Measurements from ENCODE around the gene SPPL3.

The SPPL3 gene

GRCh38 chr12:120930032-120930431 is 25.9 kb upstream of the SPPL3 start:
- DNase-seq, result no peak
- H3K4me1 Mint-ChIP-seq, result no peaks in the 10 kb centered on the region

DNA sequence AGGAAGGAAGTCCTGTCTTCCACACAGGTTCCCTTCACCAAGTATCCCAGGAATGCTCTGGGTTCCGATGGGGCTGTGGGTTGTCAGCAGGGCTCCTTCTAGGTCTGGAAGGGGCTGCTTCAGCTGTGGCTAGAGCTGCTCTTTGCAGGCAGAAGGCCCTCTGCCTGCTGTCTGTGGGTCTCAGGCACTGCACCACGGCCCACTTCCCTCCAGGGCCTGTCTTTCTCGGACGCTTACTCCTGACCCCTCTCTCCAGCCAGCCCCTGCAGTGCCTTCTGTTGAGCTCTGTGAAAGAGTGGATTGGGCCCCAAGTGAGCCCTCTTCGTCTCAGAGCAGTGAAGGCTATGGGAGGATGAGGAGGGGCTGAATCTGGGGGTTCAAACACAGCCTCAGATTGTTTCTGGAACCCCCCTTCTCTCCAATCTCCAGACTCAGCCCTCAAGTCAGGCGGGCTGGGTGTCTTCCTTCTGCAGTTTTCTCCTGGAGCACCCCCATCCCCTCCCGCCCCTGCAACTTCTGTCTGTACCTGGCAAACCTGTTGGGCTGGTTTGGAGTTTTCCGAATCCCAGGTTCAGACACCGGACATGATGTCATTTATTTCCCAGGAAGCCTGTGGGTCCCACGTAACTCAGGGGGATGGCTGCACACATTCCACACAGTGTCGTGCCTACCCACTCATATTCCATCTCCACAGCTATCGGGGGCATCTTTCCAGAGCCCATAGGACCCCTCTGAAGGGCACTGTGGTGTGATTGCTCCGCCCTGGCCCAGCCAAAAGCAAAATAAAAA is 24.9 kb upstream of the SPPL3 start:
- no peak for DNase-seq
- Mint-ChIP-seq H3K27ac (no peak overlapping the region), H3K4me3 (no peak overlapping the region), H3K9me3 (no peaks in the 10 kb centered on the region), H3K4me1 (no peaks in the 10 kb centered on the region), H3K27me3 (no peaks in the 10 kb centered on the region)
- no peak for ATAC-seq

More at GRCh38 chr12:120930032-120930431, 25.9 kb upstream of the SPPL3 start:
- Mint-ChIP-seq H3K27ac (no peak overlapping the region), H3K4me3 (no peak overlapping the region), H3K27me3 (no peaks in the 10 kb centered on the region), H3K9me3 (no peaks in the 10 kb centered on the region)
- no peak for ATAC-seq

DNA sequence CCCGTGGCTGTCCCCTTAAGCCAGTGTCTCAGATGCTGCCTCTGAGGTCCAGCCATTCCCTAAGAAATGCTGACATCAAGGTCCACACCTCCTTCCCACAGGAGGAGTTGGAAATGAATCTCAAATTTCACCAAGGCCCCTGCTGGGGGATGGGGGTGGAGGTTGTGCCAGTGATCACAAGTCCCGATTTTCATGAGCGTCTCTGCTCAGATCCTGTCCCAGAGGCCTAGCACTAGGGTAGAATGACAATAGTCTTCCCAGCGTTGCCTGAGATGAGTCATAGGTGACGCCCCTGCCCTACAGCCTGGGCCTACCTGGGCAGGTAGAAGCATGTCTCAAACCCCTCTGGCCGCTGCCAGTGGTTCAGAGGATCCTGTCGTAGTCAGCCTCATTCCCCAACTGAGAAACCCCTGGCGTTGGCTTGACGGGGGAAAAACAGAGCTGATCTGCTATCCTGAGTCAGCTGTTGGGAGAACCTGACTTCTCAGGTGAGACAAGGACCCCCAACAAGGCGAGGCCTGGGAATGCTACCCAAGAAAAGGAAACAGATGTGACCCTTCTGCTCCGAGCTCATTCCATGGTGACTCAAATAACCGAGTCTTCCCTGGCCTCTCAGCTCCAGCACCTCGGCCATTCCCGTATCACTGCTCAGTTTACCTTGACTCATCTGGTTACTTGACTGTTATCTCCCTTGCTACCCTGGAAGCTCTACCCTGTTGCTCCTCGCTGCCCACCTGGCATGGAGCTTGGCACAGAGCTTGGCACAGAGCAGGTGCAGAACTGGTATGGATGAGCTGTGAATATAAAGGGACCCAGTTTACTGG is 21.8 kb upstream of the SPPL3 start:
- Mint-ChIP-seq H3K9me3 (no peaks in the 10 kb centered on the region), H3K27me3 (no peaks in the 10 kb centered on the region), H3K27ac (no peak overlapping the region), H3K4me1 (no peaks in the 10 kb centered on the region), H3K4me3 (no peak overlapping the region)
- ATAC-seq (no peak), DNase-seq (no peak)

GRCh38 chr12:120922279-120922678 is 18.1 kb upstream of the SPPL3 start:
- H3K27ac Mint-ChIP-seq, result no peak overlapping the region
- DNase-seq, result no peak
- ATAC-seq, result no peak
- no peak overlapping the region for H3K4me3 Mint-ChIP-seq
- H3K4me1 Mint-ChIP-seq, result no peaks in the 10 kb centered on the region
- peaks cover 0 to 7% of the 10 kb centered on the region in 2 donors for H3K9me3 Mint-ChIP-seq
- no peaks in the 10 kb centered on the region for H3K27me3 Mint-ChIP-seq

- Mint-ChIP-seq H3K4me1 (no peaks in the 10 kb centered on the region), H3K27ac (no peak overlapping the region), H3K4me3 (no peak overlapping the region)
Observed at GRCh38 chr12:120921637-120922036, 17.5 kb upstream of the SPPL3 start.

GRCh38 chr12:120920178-120920577 is 16.0 kb upstream of the SPPL3 start:
- Mint-ChIP-seq H3K4me3 (no peak overlapping the region), H3K9me3 (peaks cover 0 to 13% of the 10 kb centered on the region in 2 donors), H3K27ac (no peak overlapping the region), H3K4me1 (no peaks in the 10 kb centered on the region), H3K27me3 (no peaks in the 10 kb centered on the region)
- DNase-seq, result no peak
- no peak for ATAC-seq

More at GRCh38 chr12:120921637-120922036, 17.5 kb upstream of the SPPL3 start:
- ATAC-seq, result no peak
- no peak for DNase-seq
- Mint-ChIP-seq H3K9me3 (peaks cover 0 to 11% of the 10 kb centered on the region in 2 donors), H3K27me3 (no peaks in the 10 kb centered on the region)

DNA sequence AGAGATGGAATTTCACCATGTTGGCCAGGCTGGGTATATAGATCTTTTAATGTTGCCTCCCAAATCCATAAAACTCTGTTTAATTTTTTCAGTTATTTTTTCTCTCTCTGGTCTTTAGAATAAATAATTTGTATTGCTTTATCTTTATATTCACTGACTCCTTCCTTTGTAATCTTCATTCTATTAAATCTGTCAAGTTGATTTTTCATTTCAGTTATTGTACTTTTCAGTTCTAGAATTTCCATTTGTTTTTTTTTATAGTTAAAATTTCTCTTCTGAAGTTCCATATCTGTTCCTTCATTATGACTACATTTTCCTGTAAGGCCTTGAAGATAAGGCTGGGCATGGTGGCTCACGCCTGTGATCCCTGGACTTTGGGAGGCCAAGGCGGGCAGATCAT is 13.6 kb upstream of the SPPL3 start:
- no peak for DNase-seq
- peaks cover 0 to 13% of the 10 kb centered on the region in 2 donors for H3K9me3 Mint-ChIP-seq
- H3K4me3 Mint-ChIP-seq, result no peak overlapping the region
- no peaks in the 10 kb centered on the region for H3K27me3 Mint-ChIP-seq
- no peak for ATAC-seq
- peak overlapping the region in 1 of 2 donors; percentile 86 for H3K27ac Mint-ChIP-seq
- no peaks in the 10 kb centered on the region for H3K4me1 Mint-ChIP-seq

- no peak overlapping the region for H3K27ac Mint-ChIP-seq
- H3K4me3 Mint-ChIP-seq, result no peak overlapping the region
- H3K27me3 Mint-ChIP-seq, result no peaks in the 10 kb centered on the region
- no peak for DNase-seq
- ATAC-seq, result no peak
- H3K4me1 Mint-ChIP-seq, result no peaks in the 10 kb centered on the region
- peaks cover 0 to 13% of the 10 kb centered on the region in 2 donors for H3K9me3 Mint-ChIP-seq
Observed at GRCh38 chr12:120916561-120916960, 12.4 kb upstream of the SPPL3 start.

DNA sequence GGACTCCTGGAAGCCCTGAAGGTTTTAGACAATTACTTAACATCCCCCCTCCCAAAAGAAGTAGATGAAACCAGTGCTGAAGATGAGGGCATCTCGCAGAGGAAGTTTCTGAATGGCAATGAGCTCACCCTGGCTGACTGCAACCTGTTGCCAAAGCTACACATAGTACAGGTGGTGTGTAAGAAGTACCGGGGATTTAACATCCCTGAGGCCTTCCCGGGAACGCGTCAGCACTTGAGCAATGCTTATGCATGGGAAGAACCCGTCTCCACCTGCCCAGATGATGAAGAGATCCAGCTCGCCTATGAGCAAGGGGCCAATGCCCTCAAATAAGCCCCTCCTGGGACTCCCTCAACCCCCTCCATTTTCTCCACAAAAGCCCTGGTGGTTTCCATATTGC is 10.6 kb upstream of the SPPL3 start:
- no peak overlapping the region for H3K27ac Mint-ChIP-seq
- no peak for ATAC-seq
- no peak for DNase-seq

GRCh38 chr12:120909633-120910298 is 5.6 kb upstream of the SPPL3 start:
- Mint-ChIP-seq H3K27ac (no peak overlapping the region), H3K27me3 (no peaks in the 10 kb centered on the region), H3K4me1 (peaks cover 2% of the 10 kb centered on the region), H3K4me3 (no peak overlapping the region), H3K9me3 (no peaks in the 10 kb centered on the region)
- DNase-seq (no peak), ATAC-seq (no peak)

More for the DNA sequence above, 10.6 kb upstream of the SPPL3 start:
- H3K9me3 Mint-ChIP-seq, result peaks cover 0 to 13% of the 10 kb centered on the region in 2 donors
- no peak overlapping the region for H3K4me3 Mint-ChIP-seq
- no peaks in the 10 kb centered on the region for H3K4me1 Mint-ChIP-seq
- no peaks in the 10 kb centered on the region for H3K27me3 Mint-ChIP-seq

DNA sequence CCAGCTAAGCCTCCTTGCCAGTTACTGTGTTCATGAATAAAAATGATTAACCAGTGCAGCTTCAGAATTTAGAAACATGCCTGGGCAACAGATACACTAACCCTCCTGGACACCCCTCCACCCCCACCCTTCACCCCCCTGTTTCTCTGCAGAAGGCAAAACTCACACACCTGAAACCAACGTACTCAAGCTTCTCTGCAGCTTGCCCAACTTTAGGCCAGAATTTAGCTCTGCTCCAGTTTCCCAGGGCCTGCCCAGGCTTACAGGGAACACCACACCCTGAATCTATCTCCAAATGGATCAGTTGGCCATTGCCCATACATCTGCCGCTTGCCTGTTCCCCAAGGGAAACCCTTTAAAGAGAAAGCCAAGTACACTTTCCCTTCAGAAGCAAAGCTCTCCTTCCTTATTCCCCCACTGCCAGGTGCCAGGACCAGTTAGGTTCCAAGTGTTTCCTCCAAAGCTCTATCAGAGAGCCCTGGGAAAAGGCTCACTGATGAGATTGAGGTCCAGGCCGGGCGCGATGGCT is 1.8 kb upstream of the SPPL3 start:
- no peak overlapping the region for H3K4me3 Mint-ChIP-seq
- no peaks in the 10 kb centered on the region for H3K9me3 Mint-ChIP-seq
- H3K27me3 Mint-ChIP-seq, result no peaks in the 10 kb centered on the region
- H3K27ac Mint-ChIP-seq, result no peak overlapping the region
- peaks cover 27% of the 10 kb centered on the region for H3K4me1 Mint-ChIP-seq
- no peak for ATAC-seq
- no peak for DNase-seq

- Mint-ChIP-seq H3K27me3 (no peaks in the 10 kb centered on the region), H3K4me3 (peak overlapping the region; percentile 88 to 97), H3K27ac (peak overlapping the region; percentile 95 to 96), H3K9me3 (no peaks in the 10 kb centered on the region), H3K4me1 (peaks cover 42% of the 10 kb centered on the region)
- ATAC-seq (peak; percentile 75), DNase-seq (peak; percentile 50 to 68)
Observed at GRCh38 chr12:120903412-120904196, 554 bp downstream of the SPPL3 start.

- no peak for DNase-seq
- Mint-ChIP-seq H3K27me3 (no peaks in the 10 kb centered on the region), H3K27ac (peak overlapping the region; percentile 95 to 96), H3K9me3 (no peaks in the 10 kb centered on the region), H3K4me3 (peak overlapping the region; percentile 88 to 97), H3K4me1 (peaks cover 46% of the 10 kb centered on the region)
- no peak for ATAC-seq
Observed at GRCh38 chr12:120902846-120903411, 1.2 kb downstream of the SPPL3 start.

- no peaks in the 10 kb centered on the region for H3K9me3 Mint-ChIP-seq
- H3K27me3 Mint-ChIP-seq, result no peaks in the 10 kb centered on the region
- peaks cover 55% of the 10 kb centered on the region for H3K4me1 Mint-ChIP-seq
- DNase-seq (no peak), ATAC-seq (no peak)
- no peak overlapping the region for H3K27ac Mint-ChIP-seq
- peak overlapping the region; percentile 33 to 88 for H3K4me3 Mint-ChIP-seq
Observed at GRCh38 chr12:120901818-120902217, 2.3 kb downstream of the SPPL3 start.

All from stimulated activated naive CD8-positive, alpha-beta T cell treated with anti-CD3 and anti-CD28 coated beads, Interleukin-15, amount 100 ng/mL, for 72 hours (primary cell).